GM12878 (cell line): ENCODE measurements around the gene COQ5. TPM values are rescaled to one million over a fixed set of nuclear protein-coding genes. Genes with fewer than 3 reads are reported as not detected.

Experiments
- ATAC-seq: fragments of 200-7000 bp; cut with Tn5 transposase; 3 replicates; pipeline ENCODE4 v1.9.1; 2020; ENCODE audit warnings: mild to moderate bottlenecking, moderate library complexity
- BruUV-seq: library from RNA; stranded (reverse); fragments of 400-500 nt; replicated peaks from 2 replicates; lab custom pipeline; 2021; lab: Mats Ljungman, UMichigan
- CTCF ChIA-PET: fragments of 300-600 bp; sonication (Branson Sonifier 250); formaldehyde crosslinking; extraction: SDS; loops from one replicate; lab custom pipeline; 2021; ENCODE audit warnings: inconsistent platforms; lab: Yijun Ruan, JAX
- POLR2A ChIA-PET: fragments of 350-600 bp; formaldehyde crosslinking; extraction: SDS; loops from one replicate; lab custom pipeline; 2021; ENCODE audit warnings: inconsistent platforms; lab: Charles Lee
- RAD21 ChIA-PET: fragments of 300-600 bp; sonication (Branson Sonifier 250); formaldehyde crosslinking; loops from one replicate; lab custom pipeline; 2023; ENCODE audit warnings: antibody characterized with exemption; ENCODE audit not compliant: unreplicated experiment; lab: Charles Lee
- SMC1A ChIA-PET: fragments of 300-600 bp; sonication (Branson Sonifier 250); formaldehyde crosslinking; loops from one replicate; lab custom pipeline; 2023; ENCODE audit not compliant: unreplicated experiment, uncharacterized antibody; lab: Charles Lee
- DNase-seq: peaks from one replicate; pipeline ENCODE4 v3.0.0-alpha.2; 2011; ENCODE audit warnings: low read depth, low spot score
- FAIRE-seq: peaks from 3 replicates; lab custom pipeline; 2011; peaks lifted over from hg19 to GRCh38; lab: Jason Lieb, UNC
- H2AFZ ChIP-seq: 2 replicates; pipeline ENCODE4 v1.6.0; 2011; ENCODE audit warnings: low read depth, low read length, control low read depth; ENCODE audit not compliant: control insufficient read depth
- H3K27ac ChIP-seq: 2 replicates; pipeline ENCODE4 v1.5.1; 2011; ENCODE audit warnings: control low read depth; ENCODE audit not compliant: control insufficient read depth, insufficient read depth
- H3K27me3 ChIP-seq, 2 experiments: replicated peaks in 1 of 2; 2 replicates each; pipeline versions ENCODE4 v1.6.0 to v1.6.1; 2011; ENCODE audit warnings: low read length in 1 of 2; ENCODE audit not compliant: control insufficient read depth in 2 of 2, insufficient read depth in 2 of 2
- H3K36me3 ChIP-seq, 2 experiments: 2 replicates each; pipeline ENCODE4 v1.5.1; 2011; ENCODE audit warnings: low read length in 1 of 2; ENCODE audit not compliant: control insufficient read depth in 2 of 2, insufficient read depth in 2 of 2
- H3K4me1 ChIP-seq: 2 replicates; pipeline ENCODE4 v1.6.1; 2011; ENCODE audit warnings: mild to moderate bottlenecking, low read length, moderate library complexity, mixed read lengths; ENCODE audit not compliant: control insufficient read depth, insufficient read depth
- H3K4me2 ChIP-seq: 2 replicates; pipeline ENCODE4 v1.6.0; 2011; ENCODE audit warnings: control low read depth; ENCODE audit not compliant: control insufficient read depth, insufficient read depth
- H3K4me3 ChIP-seq: fragments of 200-600 bp; sonication (generic); 2 replicates; pipeline ENCODE4 v1.5.1; 2016
- H3K79me2 ChIP-seq: 2 replicates; pipeline ENCODE4 v1.6.0; 2011; ENCODE audit warnings: low read length; ENCODE audit not compliant: control insufficient read depth, insufficient read depth
- H3K9ac ChIP-seq: 2 replicates; pipeline ENCODE4 v1.8.0; 2011; ENCODE audit warnings: low read length, control low read depth, mixed read lengths; ENCODE audit not compliant: control insufficient read depth, insufficient read depth
- H3K9me3 ChIP-seq: replicated peaks from 3 replicates; pipeline ENCODE4 v1.5.1; 2011; ENCODE audit warnings: mild to moderate bottlenecking, low read length; ENCODE audit not compliant: control insufficient read depth, insufficient read depth
- H4K20me1 ChIP-seq: 2 replicates; pipeline ENCODE4 v1.6.0; 2011; ENCODE audit not compliant: control insufficient read depth, insufficient read depth
- BCL3 ChIP-seq: IDR thresholded peaks from 2 replicates; pipeline ENCODE4 v1.6.1; 2011; ENCODE audit warnings: borderline replicate concordance, low read depth, mild to moderate bottlenecking, moderate library complexity, low read length; ENCODE audit not compliant: insufficient read depth, poor library complexity, severe bottlenecking
- CEBPB ChIP-seq, 2 experiments: fragments of 150-350 bp in 1 of 2; IDR thresholded peaks; 2 replicates each; pipeline ENCODE4 v1.6.1; 2012 to 2014; ENCODE audit warnings: low read depth in 2 of 2, low read length in 2 of 2, borderline replicate concordance in 1 of 2, inconsistent platforms in 1 of 2
- FOS ChIP-seq: IDR thresholded peaks from 3 replicates; pipeline ENCODE4 v1.6.1; 2011; ENCODE audit warnings: borderline replicate concordance; ENCODE audit not compliant: insufficient read length; ENCODE audit errors: extremely low read depth
- FOXK2 ChIP-seq: fragments of 450-650 bp; IDR thresholded peaks from 2 replicates; pipeline ENCODE4 v1.6.1; 2017; ENCODE audit warnings: mild to moderate bottlenecking, moderate library complexity
- HSF1 ChIP-seq: fragments of 150-350 bp; IDR thresholded peaks from 2 replicates; pipeline ENCODE4 v1.6.1; 2014; ENCODE audit warnings: mild to moderate bottlenecking, low read depth, low read length
- IKZF2 ChIP-seq, 2 experiments: fragments of 450-650 bp; IDR thresholded peaks; 2 replicates each; pipeline ENCODE4 v1.6.1; 2017; ENCODE audit warnings: mild to moderate bottlenecking in 2 of 2, moderate library complexity in 2 of 2
- MAX ChIP-seq: IDR thresholded peaks from 2 replicates; pipeline ENCODE4 v1.6.1; 2012; ENCODE audit warnings: low read depth, low read length, improper control_type of control experiment
- NFXL1 ChIP-seq: fragments of 450-650 bp; IDR thresholded peaks from 2 replicates; pipeline ENCODE4 v1.6.1; 2017; ENCODE audit warnings: antibody characterized with exemption, mild to moderate bottlenecking, borderline replicate concordance
- NR2C2 ChIP-seq: IDR thresholded peaks from 2 replicates; pipeline ENCODE4 v1.6.1; 2011; ENCODE audit warnings: borderline replicate concordance, low read depth; ENCODE audit not compliant: control insufficient read depth, insufficient read length
- PAX8 ChIP-seq: fragments of 450-650 bp; IDR thresholded peaks from 2 replicates; pipeline ENCODE4 v1.6.1; 2017; ENCODE audit warnings: mild to moderate bottlenecking, moderate library complexity
- POLR2A ChIP-seq: IDR thresholded peaks from 2 replicates; pipeline ENCODE4 v1.6.1; 2011; ENCODE audit warnings: low read depth, mild to moderate bottlenecking, low read length
- PRDM15 ChIP-seq: fragments of 450-650 bp; formaldehyde crosslinking; IDR thresholded peaks from 2 replicates; pipeline ENCODE4 v1.4.0; 2020; ENCODE audit warnings: mild to moderate bottlenecking, moderate library complexity
- RBBP5 ChIP-seq: fragments of 200-600 bp; sonication (generic); conservative IDR thresholded peaks from 2 replicates; pipeline ENCODE4 v1.6.1; 2016
- RCOR1 ChIP-seq: conservative IDR thresholded peaks from 2 replicates; pipeline ENCODE4 v1.6.1; 2012; ENCODE audit warnings: low read depth, low read length, improper control_type of control experiment
- TARDBP ChIP-seq: IDR thresholded peaks from 2 replicates; pipeline ENCODE4 v1.6.1; 2016; ENCODE audit warnings: borderline replicate concordance
- ZBED1 ChIP-seq: IDR thresholded peaks from 2 replicates; pipeline ENCODE4 v1.6.1; 2016; ENCODE audit warnings: borderline replicate concordance
- ZZZ3 ChIP-seq: IDR thresholded peaks from 2 replicates; pipeline ENCODE4 v1.6.1; 2011; ENCODE audit warnings: low read depth; ENCODE audit not compliant: control insufficient read depth, insufficient read length
- WGBS: methylation state at CpG from one replicate; pipeline ENCODE4 v1.1.6; 2016; ENCODE audit warnings: low lambda C conversion rate; ENCODE audit not compliant: insufficient replicate concordance, insufficient coverage; ENCODE audit errors: missing lambda C conversion rate; 5-methylcytosine and 5-hydroxymethylcytosine counted together
- in situ Hi-C: fragments of 300-500 bp; cut with MboI; formaldehyde crosslinking; loops from 9 replicates; pipeline ENCODE4 v1.14.3; 2018; ENCODE audit warnings: mixed read lengths
- intact Hi-C: fragments of 100-400 bp; cut with micrococcal nuclease; formaldehyde crosslinking; loops from one replicate; pipeline ENCODE4 v1.14.2; 2022; ENCODE audit not compliant: unreplicated experiment
- polyA plus RNA-seq, 11 experiments: library from polyadenylated mRNA; depleted of rRNA in 4 of 11; unstranded in 6 of 11; stranded (reverse) in 5 of 11; fragments of >200 nt; fragmentation: Nextera tagmentation in 4 of 11; fragmentation: Illumina TruSeq in 1 of 11; extraction: Ambion mirVana in 4 of 11; extraction: Trizol in 1 of 11; gene quantifications; 1 replicate in 1 of 11; 2 replicates in 10 of 11; pipeline versions ENCODE4 v1.2.1 to v1.2.3, GENCODE V29; 2011 to 2016; ENCODE audit warnings: inconsistent platforms in 2 of 11, missing spikeins in 2 of 11, low read depth in 1 of 11
- total RNA-seq, 4 experiments: library from RNA; depleted of rRNA in 3 of 4; stranded (reverse); fragments of >200 nt in 3 of 4; fragmentation: Illumina TruSeq in 1 of 4; extraction: Trizol in 1 of 4; gene quantifications; 2 replicates each; pipeline versions ENCODE4 v1.2.1 to v1.2.3, GENCODE V29; 2013 to 2021

The COQ5 gene
- total and polyA plus RNA-seq, 10 of the 15 experiments (the other 5 are each of a cell fraction or from before 2014, with no cell fraction given), result 24.8 to 69.3 (median 37.8) TPM

- CTCF ChIA-PET, result interaction anchor here (1.2 to 1.8 kb wide), 2 partner anchors 10 to 14 kb away, joined by 3 to 5 read pairs; partner anchors contain the start of genes GATC and TRIAP1
- 100% methylated on average over 3 of the region's 3 CpGs for WGBS
- POLR2A ChIA-PET, result no interaction called here
- H2AFZ ChIP-seq, result no peak overlapping the region
- BruUV-seq, result no TSS peak
- H3K4me1 ChIP-seq, result no peaks in the 10 kb centered on the region
- no peak overlapping the region for H3K4me2 ChIP-seq
- intact Hi-C loops, result no loop called here
- H3K27me3 ChIP-seq, result no peaks in the 10 kb centered on the region
- no peak overlapping the region for H3K9ac ChIP-seq
- no peaks in the 10 kb centered on the region for H3K9me3 ChIP-seq
- no peak for ATAC-seq
- H3K36me3 ChIP-seq, result peaks cover 36 to 59% of the 10 kb centered on the region in 2 experiments
- in situ Hi-C loops, result no loop called here
- SMC1A ChIA-PET, result no interaction called here
- no peak for TF ChIP-seq ZBED1
- no peak for TF ChIP-seq RCOR1
- TF ChIP-seq NFXL1, result no peak
- no peak for TF ChIP-seq ZZZ3
- TF ChIP-seq POLR2A, result no peak
- no peak for TF ChIP-seq FOXK2
- TF ChIP-seq BCL3, result no peak
- no peak for TF ChIP-seq IKZF2 (IDR thresholded peaks at IDR 0.05)
- TF ChIP-seq PAX8, result no peak
- TF ChIP-seq NR2C2, result no peak
- TF ChIP-seq TARDBP, result no peak
- no peak for TF ChIP-seq CEBPB (IDR thresholded peaks at IDR 0.05; ENCODE audit: borderline replicate concordance in 1 of 2, low read depth in 2 of 2, low read length in 2 of 2)
- no peak for TF ChIP-seq FOS
- no peak for TF ChIP-seq MAX
- TF ChIP-seq PRDM15, result no peak
- TF ChIP-seq HSF1, result no peak
- no peak for TF ChIP-seq RBBP5
- H3K4me3 ChIP-seq, result no peak overlapping the region
- no peak for FAIRE-seq
- H3K27ac ChIP-seq, result no peak overlapping the region
- DNase-seq, result no peak
- H3K79me2 ChIP-seq, result no peaks in the 10 kb centered on the region; the same call in 1 of the 2 replicates
- RAD21 ChIA-PET, result no interaction called here
- no peaks in the 10 kb centered on the region for H4K20me1 ChIP-seq
Measured at GRCh38 chr12:120460157-120460556, 68.8 kb downstream of the COQ5 start.
